HT-29 (cell line): Measurements from ENCODE around the gene PRDM11. TPM values are rescaled to one million over a fixed set of nuclear protein-coding genes. Genes with fewer than 3 reads are reported as not detected.

Source experiments
- DNase-seq: peaks from one replicate; pipeline ENCODE4 v3.0.0-alpha.2; 2015; ENCODE audit warnings: low spot score
- total RNA-seq: library from RNA; depleted of rRNA; stranded (reverse); fragments of >200 nt; shearing (Covaris generic); gene quantifications from 2 replicates; pipeline ENCODE4 v1.2.3, GENCODE V29; 2014

PRDM11 gene
- total RNA-seq, 1 experiment from 2014 or later = 2.0 TPM

DNA sequence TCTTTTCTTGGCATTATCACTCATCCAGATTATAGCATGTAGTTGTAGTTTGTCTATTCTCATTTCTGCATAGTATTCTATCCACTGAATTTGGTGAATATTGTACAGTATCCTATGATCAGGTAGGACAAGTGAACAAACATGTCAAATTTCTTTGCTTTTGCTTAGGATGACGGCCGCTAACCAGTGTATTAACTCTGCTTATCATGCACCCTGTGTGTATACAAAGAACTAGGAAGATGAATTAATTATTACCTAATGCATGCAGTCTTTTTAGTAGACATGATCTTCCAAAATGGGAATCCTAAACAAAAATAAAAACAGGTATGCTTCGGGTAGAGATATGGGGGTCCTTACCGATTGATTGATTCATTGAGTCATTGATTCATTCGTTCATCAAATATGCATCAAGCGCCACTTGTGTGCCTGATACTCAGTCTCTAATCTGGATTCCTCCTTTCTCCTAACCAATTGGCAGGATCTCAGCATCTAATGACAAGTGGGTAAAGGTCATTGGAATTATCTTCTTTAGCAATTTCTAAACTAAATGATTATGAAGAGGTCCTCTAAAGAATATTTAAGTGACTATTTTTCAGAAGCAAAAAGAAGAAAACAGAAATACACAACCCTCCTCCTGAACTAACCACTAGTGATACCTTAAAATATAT lies 27.9 kb downstream of the PRDM11 start:
- no peak for DNase-seq

DNA sequence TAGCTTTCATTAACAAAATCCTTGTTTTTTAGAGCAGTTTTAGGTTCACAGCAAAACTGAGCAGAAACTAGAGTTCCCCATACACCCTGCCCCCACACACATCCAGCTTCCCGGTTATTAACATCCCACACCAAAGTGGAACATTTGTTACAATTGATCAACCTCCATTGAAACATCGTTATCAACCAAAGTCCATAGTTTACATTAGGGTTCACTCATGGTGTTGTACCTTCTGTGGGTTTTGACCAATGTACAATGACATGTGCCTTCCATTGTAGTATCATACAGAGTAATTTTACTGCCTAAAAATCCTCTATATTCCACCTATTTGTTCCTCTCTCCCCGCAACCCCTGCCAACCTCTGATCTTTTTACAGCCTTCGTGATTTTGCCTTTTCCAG lies 28.5 kb downstream of the PRDM11 start:
- no peak for DNase-seq

DNA sequence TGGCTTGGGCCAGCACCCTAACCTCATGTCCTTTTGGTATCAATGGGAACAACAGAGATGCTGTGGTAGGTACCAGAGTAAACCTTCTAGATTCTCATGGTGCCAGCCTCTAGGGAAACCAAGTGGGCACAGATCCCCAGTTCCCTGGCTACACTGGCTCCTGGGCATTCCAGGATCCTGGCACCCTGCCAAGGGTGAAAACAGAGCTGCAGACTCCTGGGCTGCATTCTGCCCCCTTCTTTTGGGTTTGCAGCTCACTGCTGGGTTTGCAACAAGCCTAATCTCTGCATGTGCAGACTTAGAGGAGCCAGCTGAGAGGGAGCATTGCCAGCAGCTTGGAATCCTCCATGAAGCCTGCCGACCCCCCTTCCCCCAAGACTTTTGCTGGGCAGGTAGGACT lies 30.6 kb downstream of the PRDM11 start:
- no peak for DNase-seq

DNA sequence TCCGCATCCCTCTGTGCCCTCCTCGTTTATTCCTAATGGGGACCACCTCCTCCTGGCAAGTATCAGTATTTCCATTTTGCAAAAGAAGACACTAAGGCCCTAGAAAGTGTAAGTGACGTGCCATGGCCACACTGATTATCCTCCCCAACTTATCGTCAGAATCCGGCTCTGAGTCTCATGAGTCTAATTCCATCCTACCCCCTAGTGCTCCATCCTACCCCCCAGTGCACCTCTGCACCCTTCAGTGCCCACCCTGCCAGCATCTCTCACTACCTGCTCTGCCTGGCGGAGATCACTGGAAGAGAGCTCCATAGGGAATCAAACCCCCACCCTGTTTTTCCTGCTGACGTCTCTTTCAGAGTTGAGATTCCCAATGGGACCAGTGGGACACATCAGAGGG lies 31.8 kb downstream of the PRDM11 start:
- DNase-seq = no peak

- DNase-seq = no peak
These were observed 32.6 kb downstream of the PRDM11 start for GRCh38 chr11:45178890-45179671.

- peak; percentile 9 for DNase-seq
These were observed 33.3 kb downstream of the PRDM11 start for GRCh38 chr11:45179686-45180178.

- peak; percentile 58 for DNase-seq
These were observed 33.9 kb downstream of the PRDM11 start for GRCh38 chr11:45180179-45180847.

DNA sequence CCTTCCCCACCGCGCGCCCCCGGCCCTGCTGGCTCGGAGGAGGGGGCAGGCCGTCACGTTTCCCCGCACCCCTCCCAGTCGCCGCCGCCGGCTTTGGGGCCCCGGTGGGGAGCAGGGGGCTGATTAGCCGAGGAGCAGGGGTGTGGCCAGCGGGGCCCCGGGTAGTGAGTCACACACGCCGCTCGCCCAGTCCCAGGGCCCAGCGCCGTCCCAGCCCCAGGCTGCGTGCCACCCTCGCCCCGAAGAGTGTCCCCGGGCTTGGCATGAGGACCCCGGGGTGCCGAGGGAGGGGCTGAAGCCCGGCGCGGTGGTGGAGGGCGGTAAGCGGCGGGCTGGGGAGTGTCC lies 34.4 kb downstream of the PRDM11 start:
- DNase-seq = peak; percentile 46

DNA sequence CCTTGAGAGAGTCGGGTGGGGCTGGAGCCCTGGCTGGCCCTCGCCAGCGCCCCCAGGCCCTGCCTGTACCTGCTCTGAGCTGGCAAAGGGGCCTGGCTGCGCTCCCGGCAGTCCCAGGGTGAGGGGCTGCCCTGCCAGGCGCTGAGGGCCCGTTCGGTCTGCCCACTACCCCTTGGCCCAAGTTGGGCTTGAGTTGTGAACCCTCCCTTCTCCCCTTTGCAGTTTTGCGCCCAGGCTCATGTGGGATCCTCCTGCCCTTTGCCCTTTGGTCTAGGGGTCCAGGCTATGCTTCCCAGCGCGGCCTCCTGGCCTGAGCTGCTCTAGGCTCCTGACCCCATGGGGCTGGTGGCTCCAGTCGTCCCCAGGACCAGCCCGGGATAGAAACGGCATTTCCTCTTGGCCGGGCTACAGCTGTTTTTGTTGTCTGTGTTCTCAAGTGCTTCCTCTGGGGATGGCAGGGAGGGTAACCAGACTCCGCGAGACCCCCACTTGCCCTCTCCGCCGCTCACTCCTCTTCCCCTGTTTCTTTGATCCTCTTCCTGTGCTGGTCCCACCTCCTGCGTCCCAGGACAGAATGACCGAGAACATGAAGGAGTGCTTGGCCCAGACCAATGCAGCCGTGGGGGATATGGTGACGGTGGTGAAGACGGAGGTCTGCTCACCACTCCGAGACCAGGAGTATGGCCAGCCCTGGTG lies 34.9 kb downstream of the PRDM11 start:
- DNase-seq = no peak

GRCh38 chr11:45181889-45182550 lies 35.6 kb downstream of the PRDM11 start:
- DNase-seq = no peak

GRCh38 chr11:45182902-45183301 lies 36.5 kb downstream of the PRDM11 start:
- peak; percentile 64 for DNase-seq

DNA sequence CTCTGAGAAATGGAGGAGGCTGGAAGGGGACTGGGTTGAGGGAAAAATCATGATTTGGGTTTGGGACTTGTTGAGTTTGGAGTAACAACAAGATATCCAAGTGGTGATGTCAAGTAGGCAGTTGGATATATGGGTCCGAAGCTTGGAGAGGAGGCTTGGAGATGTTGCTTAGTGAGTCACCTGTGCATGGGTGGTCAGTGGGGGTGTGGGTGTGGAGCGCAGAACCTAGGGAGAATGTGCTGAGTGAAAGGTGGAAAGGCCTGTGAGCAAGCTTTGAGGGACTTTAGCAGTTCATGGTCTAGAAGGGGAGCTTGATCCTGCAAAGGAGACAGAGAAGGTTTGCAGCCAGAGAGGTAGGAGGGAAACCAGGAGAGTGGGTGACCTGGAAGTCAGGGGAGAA lies 38.2 kb downstream of the PRDM11 start:
- DNase-seq = no peak

GRCh38 chr11:45185228-45185729 lies 38.8 kb downstream of the PRDM11 start:
- DNase-seq = no peak

DNA sequence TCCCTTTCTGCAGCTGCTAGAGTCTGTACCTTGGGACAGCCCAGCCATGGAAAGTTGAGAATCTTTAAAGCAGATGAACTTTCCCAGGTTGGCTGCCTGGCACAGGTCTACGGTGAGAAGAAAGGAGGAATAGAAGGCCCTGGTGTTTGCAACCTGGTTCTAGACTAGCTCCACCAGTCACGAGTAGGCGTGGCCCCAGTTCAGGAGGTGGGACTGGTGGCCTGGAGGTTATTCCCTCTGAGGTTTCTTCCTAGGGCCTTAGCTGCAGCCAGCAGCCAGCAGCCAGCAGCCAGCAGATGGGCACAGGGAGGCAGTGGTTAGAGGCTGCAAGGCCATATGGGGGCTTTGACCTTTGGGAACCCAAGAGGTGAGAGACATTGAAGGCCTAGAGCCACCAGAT lies 40.9 kb downstream of the PRDM11 start:
- DNase-seq = no peak

DNA sequence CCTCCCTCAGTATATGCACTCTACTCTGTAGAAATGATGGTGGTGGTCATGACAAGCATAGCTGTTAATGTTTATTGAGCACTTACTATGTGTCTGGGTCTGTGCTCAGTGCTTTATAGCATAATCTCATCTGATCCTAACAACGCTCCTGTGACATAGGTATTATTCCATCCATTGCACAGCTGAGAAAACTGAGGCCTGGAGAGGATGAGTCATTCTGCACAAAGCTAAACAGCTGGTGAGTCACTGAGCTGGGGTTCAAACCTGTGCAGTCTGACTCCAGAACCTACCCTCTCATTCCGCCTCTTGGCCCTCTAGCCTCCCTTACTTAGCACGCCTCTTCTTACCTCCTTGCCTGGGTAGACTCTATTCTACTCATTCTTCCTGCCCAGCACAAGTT lies 41.7 kb downstream of the PRDM11 start:
- no peak for DNase-seq

DNA sequence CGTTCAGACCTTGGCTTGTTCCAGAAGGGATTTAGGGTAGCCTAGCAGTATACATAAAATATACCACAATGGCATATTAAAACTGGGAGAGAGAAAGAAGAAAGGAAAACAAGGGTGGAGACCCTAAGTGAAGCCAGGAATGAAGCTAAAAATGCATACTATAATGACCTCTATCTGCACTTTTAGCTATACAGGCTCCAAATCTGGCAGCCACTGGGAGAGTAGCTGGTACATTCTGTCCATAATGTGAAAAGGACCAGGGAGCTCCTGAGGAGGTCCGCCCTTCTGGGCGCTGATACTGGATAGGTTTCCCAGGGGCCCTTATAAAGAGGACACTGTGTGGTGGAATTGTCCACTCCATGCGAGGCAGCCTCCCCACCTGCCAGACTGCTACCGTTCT lies 42.8 kb downstream of the PRDM11 start:
- no peak for DNase-seq

DNA sequence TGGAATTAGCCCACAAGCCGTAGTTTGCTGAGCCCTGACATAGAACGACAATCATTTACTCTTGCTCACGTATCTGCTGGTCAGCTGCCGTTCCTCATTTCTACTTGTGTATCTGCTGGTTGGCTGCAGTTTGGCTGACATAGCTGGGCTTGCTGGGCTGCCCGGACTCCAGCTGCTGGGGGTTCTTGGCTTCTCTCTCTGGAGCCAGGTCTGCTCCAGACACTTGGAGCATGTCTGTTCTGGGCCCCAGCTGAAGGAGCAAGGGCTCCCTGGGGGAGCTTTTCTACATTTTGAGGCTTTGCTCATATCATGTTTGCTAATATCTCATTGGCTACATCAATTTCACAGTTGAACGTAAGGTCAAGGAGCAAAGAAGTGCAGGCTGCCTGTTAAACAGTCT lies 47.3 kb downstream of the PRDM11 start:
- DNase-seq = no peak

DNA sequence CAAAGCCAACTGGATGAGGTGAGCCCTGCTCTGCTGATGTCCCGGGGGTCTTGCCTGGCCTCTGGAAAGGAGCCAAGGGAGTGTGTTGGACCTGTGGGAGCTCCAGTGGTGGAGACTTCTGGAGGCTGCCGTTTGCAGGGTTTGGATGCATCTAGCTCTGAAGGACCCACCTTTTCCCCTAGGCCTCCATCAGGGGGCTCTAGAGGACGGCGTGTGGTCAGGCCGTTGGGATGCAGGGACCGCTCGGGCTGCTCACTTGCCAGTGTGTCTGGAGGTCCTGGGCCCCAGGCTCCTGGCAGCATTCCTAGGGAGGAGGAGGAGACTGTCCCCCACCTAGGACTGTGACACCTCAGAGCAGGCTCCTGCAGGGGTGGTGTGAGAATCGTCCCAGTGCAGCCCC lies 58.3 kb downstream of the PRDM11 start:
- no peak for DNase-seq

DNA sequence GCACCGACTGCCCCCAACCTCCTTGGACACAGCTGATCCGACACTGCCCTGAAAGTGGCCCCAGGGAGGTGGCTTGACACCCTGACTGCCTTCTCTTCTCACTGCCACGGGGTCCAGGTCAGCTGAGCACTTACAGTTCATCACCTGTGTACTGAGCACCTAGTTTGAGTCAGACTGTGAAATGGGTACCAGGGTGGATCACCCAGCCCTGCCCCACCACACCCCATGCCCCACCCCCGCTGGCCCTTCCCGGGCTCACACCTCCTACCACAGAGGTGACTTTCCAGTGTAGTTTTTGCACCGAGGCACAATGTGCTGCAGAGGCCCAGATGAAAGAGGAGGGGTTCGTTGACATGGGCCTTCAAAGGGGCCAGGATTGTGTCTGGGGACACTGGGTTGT lies 59.5 kb downstream of the PRDM11 start:
- DNase-seq = no peak

DNA sequence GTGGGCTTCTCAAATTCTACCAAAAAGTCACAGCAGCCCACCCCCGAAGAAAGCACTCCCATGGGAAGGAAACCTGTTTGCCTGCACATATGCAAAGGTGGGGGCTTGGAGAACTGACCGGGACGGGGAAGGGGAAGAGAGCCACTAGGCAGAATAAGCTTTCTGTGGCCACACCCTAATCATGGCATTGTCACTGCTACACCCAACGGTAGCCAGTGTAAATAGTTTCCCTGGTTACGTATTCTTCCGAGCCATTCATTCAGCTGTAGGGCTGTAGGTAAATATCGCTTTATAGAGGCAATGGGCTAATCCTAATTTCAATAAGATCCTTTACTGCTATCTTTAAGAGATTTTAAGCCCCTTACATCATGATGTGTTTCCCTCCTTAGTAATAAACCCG lies 61.7 kb downstream of the PRDM11 start:
- DNase-seq = peak; percentile 57
